A549 (cell line): ENCODE measurements around the gene POLR2B. TPM values are rescaled to one million over a fixed set of nuclear protein-coding genes. Genes with fewer than 3 reads are reported as not detected.
A peak's percentile ranks its signal among the peaks of the same experiment; 100 is the strongest.

Experiments
- ATAC-seq, 2 experiments: fragments of 200-7000 bp in 1 of 2; fragments of >200 bp in 1 of 2; cut with Nextera tagmentation in 1 of 2; cut with Tn5 transposase in 1 of 2; 3 replicates each; pipeline versions ENCODE4 v1.8.0 to v1.9.1; 2018 to 2020; ENCODE audit warnings: mild to moderate bottlenecking in 1 of 2, moderate library complexity in 1 of 2
- CTCF ChIA-PET: fragments of 300-600 bp; sonication (Branson Sonifier 250); formaldehyde crosslinking; extraction: SDS; loops from one replicate; lab custom pipeline; 2021; ENCODE audit warnings: antibody characterized with exemption, inconsistent platforms; lab: Yijun Ruan, JAX
- POLR2A ChIA-PET: fragments of 350-600 bp; formaldehyde crosslinking; extraction: SDS; loops from one replicate; lab custom pipeline; 2021; ENCODE audit warnings: antibody characterized with exemption, inconsistent platforms; lab: Yijun Ruan, JAX
- DNase-seq, 2 experiments: peaks; one replicate each; pipeline versions ENCODE4 v3.0.0 to v3.0.0-alpha.2; 2011 to 2016; ENCODE audit warnings: low read depth in 1 of 2, low spot score in 1 of 2
- FAIRE-seq: peaks from 2 replicates; lab custom pipeline; 2011; peaks lifted over from hg19 to GRCh38; lab: Jason Lieb, UNC
- H3K27ac ChIP-seq, 2 experiments: fragments of >200 bp; sonication (Bioruptor Twin); formaldehyde crosslinking; 3 replicates each; pipeline ENCODE4 v1.5.1; 2016 to 2017
- H3K4me1 ChIP-seq: fragments of >200 bp; sonication (Bioruptor Twin); formaldehyde crosslinking; 3 replicates; pipeline ENCODE4 v1.6.1; 2016
- H3K4me2 ChIP-seq: fragments of >200 bp; sonication (Bioruptor Twin); formaldehyde crosslinking; 3 replicates; pipeline ENCODE4 v1.6.1; 2016
- H3K4me3 ChIP-seq: fragments of >200 bp; sonication (Bioruptor Twin); formaldehyde crosslinking; 3 replicates; pipeline ENCODE4 v1.5.1; 2016
- H3K9me3 ChIP-seq: fragments of >200 bp; sonication (Bioruptor Twin); formaldehyde crosslinking; 3 replicates; pipeline ENCODE4 v1.6.1; 2016
- ATOH8 ChIP-seq: fragments of 250-450 bp; sonication (Bioruptor Pico); IDR thresholded peaks from 2 replicates; pipeline ENCODE4 v1.5.0; 2020; ENCODE audit warnings: low read depth, mild to moderate bottlenecking, moderate library complexity
- CEBPB ChIP-seq, 2 experiments: fragments of >200 bp in 1 of 2; sonication (Bioruptor Twin) in 1 of 2; formaldehyde crosslinking in 1 of 2; IDR thresholded peaks; 2 replicates each; pipeline ENCODE4 v1.6.1; 2012 to 2016
- CHD2 ChIP-seq: fragments of 150-350 bp; IDR thresholded peaks from 2 replicates; pipeline ENCODE4 v1.6.1; 2014; ENCODE audit warnings: low read length; ENCODE audit not compliant: partially characterized antibody
- CHD4 ChIP-seq: fragments of 200-600 bp; sonication (generic); IDR thresholded peaks from 2 replicates; pipeline ENCODE4 v1.6.1; 2016; ENCODE audit warnings: antibody characterized with exemption, mild to moderate bottlenecking, borderline replicate concordance
- CTCF ChIP-seq: fragments of >200 bp; sonication (Bioruptor Twin); formaldehyde crosslinking; IDR thresholded peaks from 3 replicates; pipeline ENCODE4 v1.5.1; 2016
- E2F6 ChIP-seq: IDR thresholded peaks from 2 replicates; pipeline ENCODE4 v1.6.1; 2012; ENCODE audit warnings: low read depth, borderline replicate concordance
- ELK1 ChIP-seq: fragments of 150-350 bp; IDR thresholded peaks from 2 replicates; pipeline ENCODE4 v1.6.1; 2014; ENCODE audit warnings: low read depth, mild to moderate bottlenecking, low read length
- HDAC2 ChIP-seq: fragments of 200-600 bp; sonication (generic); IDR thresholded peaks from 2 replicates; pipeline ENCODE4 v1.6.1; 2016
- HEYL ChIP-seq: fragments of 250-450 bp; sonication (Bioruptor Pico); IDR thresholded peaks from 2 replicates; pipeline ENCODE4 v1.8.0; 2021; ENCODE audit warnings: mild to moderate bottlenecking, moderate library complexity
- HMGXB4 ChIP-seq: fragments of 250-450 bp; sonication (Bioruptor Pico); IDR thresholded peaks from 2 replicates; pipeline ENCODE4 v1.5.0; 2021; ENCODE audit warnings: mild to moderate bottlenecking, moderate library complexity, borderline replicate concordance
- HOXB5 ChIP-seq: fragments of 250-450 bp; sonication (Bioruptor Pico); IDR thresholded peaks from 2 replicates; pipeline ENCODE4 v1.5.0; 2020; ENCODE audit warnings: mild to moderate bottlenecking, moderate library complexity
- JUN ChIP-seq, 2 experiments: fragments of >200 bp; sonication (Bioruptor Twin); formaldehyde crosslinking; IDR thresholded peaks; 2 replicates in 1 of 2; 3 replicates in 1 of 2; pipeline ENCODE4 v1.6.1; 2016 to 2017
- PBX3 ChIP-seq: IDR thresholded peaks from 2 replicates; pipeline ENCODE4 v1.6.1; 2012
- POLR2AphosphoS2 ChIP-seq: conservative IDR thresholded peaks from 2 replicates; pipeline ENCODE4 v1.6.1; 2012; ENCODE audit warnings: low read length, improper control_type of control experiment, inconsistent platforms
- RARB ChIP-seq: fragments of 250-450 bp; sonication (Bioruptor Pico); IDR thresholded peaks from 2 replicates; pipeline ENCODE4 v1.8.0; 2021; ENCODE audit warnings: mild to moderate bottlenecking, moderate library complexity
- REST ChIP-seq: fragments of 200-600 bp; sonication (generic); IDR thresholded peaks from 2 replicates; pipeline ENCODE4 v1.6.1; 2016; ENCODE audit warnings: antibody characterized with exemption, mild to moderate bottlenecking, moderate library complexity
- TFCP2L1 ChIP-seq: fragments of 250-450 bp; sonication (Bioruptor Pico); IDR thresholded peaks from 2 replicates; pipeline ENCODE4 v1.5.0; 2021; ENCODE audit warnings: mild to moderate bottlenecking
- WGBS: methylation state at CpG from one replicate; pipeline ENCODE4 v1.1.6; 2017; ENCODE audit errors: missing lambda C conversion rate; 5-methylcytosine and 5-hydroxymethylcytosine counted together
- polyA plus RNA-seq, 4 experiments: library from polyadenylated mRNA; depleted of rRNA in 3 of 4; stranded (reverse); fragments of >200 nt; fragmentation: RNase III in 1 of 4; extraction: RNeasy Plus Mini Kit Qiagen cat#74134 plus additional on column Dnase treatment in 1 of 4; gene quantifications; 2 replicates in 3 of 4; 3 replicates in 1 of 4; pipeline ENCODE4 v1.2.3, GENCODE V29; 2011 to 2017

The POLR2B gene
- polyA plus RNA-seq, 2 of the 4 experiments (the other 2 are of a cell fraction): 82.2 to 138 TPM

GRCh38 chr4:56978750-56979303 is at the start of gene POLR2B (continued):
- TF ChIP-seq ATOH8 (CRISPR knock-in tag) (no peak), RARB (CRISPR knock-in tag) (no peak), E2F6 (peak; percentile 63; the same call in 1 of the 2 replicates), ELK1 (no peak), HDAC2 (no peak), PBX3 (no peak)

GRCh38 chr4:56930638-56931037 is 48.1 kb upstream of the POLR2B start:
- no peak for DNase-seq
- WGBS: 91% methylated on average over 5 of the region's 7 CpGs
- CTCF ChIA-PET: no interaction called here

More at GRCh38 chr4:56930638-56931037, 48.1 kb upstream of the POLR2B start:
- ATAC-seq (no peak), FAIRE-seq (no peak)
- H3K4me2 ChIP-seq: no peak overlapping the region
- H3K27ac ChIP-seq: no peak overlapping the region
- no peaks in the 10 kb centered on the region for H3K9me3 ChIP-seq
- POLR2A ChIA-PET: no interaction called here
- H3K4me3 ChIP-seq: no peak overlapping the region
- no peaks in the 10 kb centered on the region for H3K4me1 ChIP-seq
- TF ChIP-seq POLR2AphosphoS2: no peak
- no peak for TF ChIP-seq CEBPB (IDR thresholded peaks at IDR 0.05)
- no peak for TF ChIP-seq ATOH8 (CRISPR knock-in tag)
- no peak for TF ChIP-seq RARB (CRISPR knock-in tag)
- no peak for TF ChIP-seq HMGXB4 (CRISPR knock-in tag)
- no peak for TF ChIP-seq HOXB5 (CRISPR knock-in tag)
- no peak for TF ChIP-seq TFCP2L1
- no peak for TF ChIP-seq CTCF
- TF ChIP-seq REST: no peak
- TF ChIP-seq HEYL (CRISPR knock-in tag): no peak
- TF ChIP-seq JUN (IDR thresholded peaks at IDR 0.05): no peak
- no peak for TF ChIP-seq CHD4
- no peak for TF ChIP-seq HDAC2
- no peak for TF ChIP-seq CHD2
- TF ChIP-seq, all 56 proteins: peak for 0
